GM19193 (cell line): Measurements from ENCODE around the gene LRRC27.

Experiments used
- POLR2A ChIP-seq: IDR thresholded peaks from 4 replicates; pipeline ENCODE4 v1.6.1; 2011; ENCODE audit not compliant: insufficient read depth, insufficient read length; ENCODE audit errors: extremely low read depth

LRRC27 gene

GRCh38 chr10:132420981-132421846 is 89.2 kb downstream of the LRRC27 start:
- TF ChIP-seq POLR2A: no peak

DNA sequence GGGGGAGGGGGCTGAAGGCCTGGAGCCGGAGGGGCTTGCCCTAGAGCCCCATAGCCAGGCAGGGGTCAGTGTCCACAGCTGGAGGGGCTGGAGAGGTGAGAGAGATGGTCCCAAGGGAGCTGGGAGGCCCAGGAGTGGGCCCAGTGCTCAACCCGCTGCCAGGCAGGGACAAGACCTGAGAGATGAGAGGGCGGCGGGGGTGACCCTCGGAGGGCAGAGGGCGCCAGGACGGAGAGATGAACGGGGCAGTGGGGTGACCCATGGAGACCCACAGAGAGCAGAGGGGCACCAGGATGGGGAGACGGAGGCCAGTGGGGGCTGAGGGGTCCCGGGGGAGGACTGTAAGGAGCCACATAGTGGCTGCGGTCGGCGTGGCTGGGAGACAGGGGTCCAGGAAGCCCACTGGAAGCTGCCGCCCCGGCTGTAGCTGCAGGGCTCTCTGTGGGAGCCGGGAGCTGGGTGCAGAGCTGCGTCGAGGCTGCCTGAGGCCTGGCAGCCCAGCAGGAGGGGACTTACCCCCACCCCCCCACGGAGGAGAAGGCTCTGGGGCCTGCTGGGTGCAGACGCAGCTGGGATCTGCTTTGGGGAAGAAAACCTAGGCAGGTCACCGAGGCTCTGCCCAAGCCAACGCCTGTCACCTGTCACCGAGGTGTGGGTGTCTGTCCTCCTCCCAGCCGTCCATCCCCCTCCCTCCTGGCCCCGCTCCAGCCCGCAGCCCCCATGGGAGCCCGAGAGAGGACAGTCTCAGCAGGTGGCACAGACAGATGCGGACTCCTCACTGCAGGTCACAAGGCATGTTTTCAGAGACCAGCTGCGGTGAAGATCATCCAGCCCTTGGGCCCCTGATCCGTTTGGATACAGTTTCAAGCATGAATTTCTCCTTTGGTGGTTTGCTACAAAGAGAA is 90.1 kb downstream of the LRRC27 start:
- no peak for TF ChIP-seq POLR2A

DNA sequence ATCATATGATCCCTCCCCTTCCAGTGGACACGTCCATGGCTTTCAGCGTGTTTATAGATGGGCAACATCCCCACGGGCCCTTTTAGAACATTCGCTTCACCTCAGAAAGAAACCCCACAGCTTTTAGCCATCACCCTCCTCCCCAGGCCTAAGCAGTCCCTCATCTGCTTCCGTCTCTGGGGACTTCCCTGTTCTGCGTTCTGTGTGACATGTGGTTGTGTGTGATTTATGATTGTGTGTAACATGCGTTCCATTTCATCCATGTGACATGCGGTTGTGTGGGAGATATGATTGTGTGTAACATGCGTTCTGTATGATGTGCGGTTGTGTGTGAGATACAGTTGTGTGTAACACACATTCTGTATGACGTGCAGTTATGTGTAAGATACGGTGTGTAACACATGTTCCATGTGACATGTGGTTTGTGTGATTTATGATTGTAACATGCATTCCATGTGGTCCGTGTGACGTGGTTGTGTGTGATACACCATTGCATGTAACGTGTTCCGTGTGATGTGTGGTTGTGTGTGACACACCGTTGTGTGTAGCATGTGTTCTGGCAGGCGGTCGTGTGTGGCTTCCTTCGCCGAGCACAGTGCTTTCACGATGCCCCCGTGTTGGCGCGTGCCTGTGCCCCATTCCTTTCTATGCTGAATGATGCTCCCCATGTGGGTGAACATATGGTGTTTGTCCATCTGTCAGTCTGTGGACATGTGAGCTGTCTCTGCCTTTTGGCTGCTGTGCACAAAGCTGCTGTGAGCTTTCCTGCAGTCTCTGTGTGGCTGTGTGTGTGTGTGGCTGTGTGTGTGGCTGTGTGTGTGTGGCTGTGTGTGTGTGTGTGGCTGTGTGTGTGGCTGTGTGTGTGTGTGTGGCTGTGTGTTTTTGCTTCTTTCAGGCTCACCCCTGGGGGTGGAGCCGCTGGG is 91.2 kb downstream of the LRRC27 start:
- TF ChIP-seq POLR2A: no peak

GRCh38 chr10:132423966-132424861 is 92.2 kb downstream of the LRRC27 start:
- no peak for TF ChIP-seq POLR2A

DNA sequence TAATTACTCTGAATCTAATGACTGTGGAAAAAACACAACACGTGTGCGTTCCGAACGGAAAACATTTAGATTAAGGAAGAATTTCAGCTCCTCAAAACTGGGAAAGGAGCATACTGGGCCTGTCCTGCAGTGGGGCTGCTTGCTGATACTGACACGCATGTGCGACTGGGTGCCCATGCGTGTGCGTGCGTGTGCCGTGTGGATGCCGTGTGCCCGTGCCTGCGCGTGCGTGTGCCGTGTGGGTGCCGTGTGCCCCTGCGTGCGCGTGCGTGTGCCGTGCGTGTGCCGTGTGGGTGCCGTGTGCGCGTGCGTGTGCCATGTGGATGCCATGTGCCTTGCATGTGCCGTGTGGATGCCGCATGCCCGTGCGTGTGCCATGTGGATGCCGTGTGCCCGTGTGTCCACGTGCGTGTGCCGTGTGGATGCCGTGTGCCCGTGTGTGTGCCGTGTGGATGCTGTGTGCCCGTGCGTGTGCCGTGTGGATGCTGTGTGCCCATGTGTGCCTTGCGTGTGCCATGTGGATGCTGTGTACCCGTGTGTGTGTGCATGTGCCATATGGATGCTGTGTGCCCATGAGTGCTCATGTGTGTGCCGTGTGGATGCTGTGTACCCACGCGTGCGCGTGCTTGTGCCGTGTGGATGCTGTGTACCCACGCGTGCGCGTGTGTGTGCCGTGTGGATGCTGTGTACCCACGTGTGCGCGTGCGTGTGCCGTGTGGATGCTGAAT is 93.2 kb downstream of the LRRC27 start:
- TF ChIP-seq POLR2A: no peak

DNA sequence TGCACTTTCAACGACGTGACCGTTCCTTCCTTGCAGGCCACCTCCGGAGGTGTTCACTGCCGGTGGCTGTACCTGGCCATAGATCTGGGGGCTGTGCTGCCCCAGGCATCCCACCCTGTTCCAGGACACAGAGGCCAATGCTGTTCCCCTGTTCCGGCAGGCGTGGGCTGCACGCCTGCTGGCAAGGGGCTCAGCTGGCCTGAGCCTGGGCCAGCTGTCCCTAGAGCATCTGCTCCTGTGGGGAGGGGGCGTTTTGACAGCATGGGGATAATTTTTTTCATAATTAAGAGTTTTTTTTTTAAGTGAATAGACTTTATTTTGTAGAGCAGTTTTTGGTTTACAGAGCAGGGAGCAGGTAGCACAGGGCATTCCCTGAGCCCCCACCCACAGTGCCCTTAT is 93.8 kb downstream of the LRRC27 start:
- TF ChIP-seq POLR2A: no peak

GRCh38 chr10:132427006-132427771 is 95.2 kb downstream of the LRRC27 start:
- no peak for TF ChIP-seq POLR2A

GRCh38 chr10:132427939-132428367 is 96.0 kb downstream of the LRRC27 start:
- TF ChIP-seq POLR2A: no peak

DNA sequence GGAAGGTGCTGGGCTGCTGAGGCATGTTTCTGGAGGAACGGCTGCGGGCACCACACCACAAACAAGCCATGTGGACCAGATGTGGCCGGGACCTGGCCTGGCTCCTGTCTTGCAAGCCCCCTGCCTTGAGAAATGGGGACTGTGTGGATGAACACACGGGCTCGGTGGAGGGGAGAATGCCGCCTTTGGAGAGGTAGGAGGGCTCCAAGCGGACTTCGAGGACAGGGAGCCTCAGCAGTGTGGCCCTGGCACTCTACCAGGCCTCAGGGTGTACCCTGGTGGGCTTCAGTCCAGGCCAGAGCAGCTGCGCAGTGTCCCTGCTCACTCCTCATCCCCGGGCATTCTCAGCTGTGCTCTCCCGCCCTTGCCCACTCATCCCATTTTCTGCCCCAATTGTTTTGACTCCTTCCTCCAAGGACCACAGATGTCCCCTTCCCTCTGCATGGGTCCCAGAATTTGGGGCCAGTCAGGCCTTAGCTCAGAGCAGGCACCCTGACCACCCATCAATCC is 96.5 kb downstream of the LRRC27 start:
- no peak for TF ChIP-seq POLR2A
